GM19240 (cell line): Measurements from ENCODE around the gene KSR1.
"Not testable (repeated sequence)": the region's sequence is repeated elsewhere in the genome, so short reads cannot be mapped to it uniquely, and the experiment has no call there.

Experiments used
- DNase-seq: peaks from one replicate; pipeline ENCODE4 v3.0.0; 2011; ENCODE audit warnings: low spot score; ENCODE audit not compliant: insufficient read length

KSR1 gene

DNA sequence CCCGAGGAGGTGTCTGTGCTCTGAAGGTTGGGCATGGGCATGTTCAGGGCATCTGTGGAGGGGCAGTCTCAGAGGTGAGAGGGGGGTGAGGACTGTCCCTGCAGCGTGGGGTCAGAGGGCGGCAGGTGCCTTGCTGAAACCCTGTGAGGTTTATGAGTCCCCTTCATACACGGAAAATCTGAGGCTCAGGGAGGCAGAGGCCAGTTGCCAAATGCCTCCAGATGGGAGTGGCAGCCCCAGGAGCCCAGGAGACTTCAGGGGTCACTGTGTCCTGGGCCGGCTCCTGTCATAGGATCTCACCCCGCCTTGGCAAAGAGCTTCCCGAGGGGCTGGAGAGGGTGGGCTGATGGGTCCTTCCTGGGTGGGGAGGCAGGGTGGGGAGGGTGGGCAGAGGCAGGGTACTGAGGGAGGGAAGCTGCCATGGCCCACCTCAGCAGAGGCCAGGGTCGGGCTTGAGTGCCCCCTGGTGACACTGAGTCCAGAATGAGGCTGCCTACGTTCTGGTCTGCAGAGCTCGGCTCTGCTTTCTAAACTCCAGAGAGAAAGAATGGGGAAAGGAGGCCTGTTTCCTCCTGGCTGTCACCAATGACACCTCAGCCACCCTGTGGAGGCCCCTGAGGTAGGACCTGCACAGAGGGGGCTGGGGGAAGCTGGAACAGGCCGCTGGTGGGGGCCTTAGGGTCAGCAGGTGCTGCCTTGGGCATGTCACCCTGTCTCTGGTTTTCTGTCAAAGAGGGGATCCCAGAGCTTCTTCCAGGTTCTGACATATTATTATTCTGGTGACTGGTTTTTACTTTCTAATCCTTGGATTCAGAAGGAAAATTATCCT, 175.9 kb downstream of the KSR1 start:
- no peak for DNase-seq

GRCh38 chr17:27632766-27633165, 176.5 kb downstream of the KSR1 start:
- not testable (repeated sequence) for DNase-seq

DNA sequence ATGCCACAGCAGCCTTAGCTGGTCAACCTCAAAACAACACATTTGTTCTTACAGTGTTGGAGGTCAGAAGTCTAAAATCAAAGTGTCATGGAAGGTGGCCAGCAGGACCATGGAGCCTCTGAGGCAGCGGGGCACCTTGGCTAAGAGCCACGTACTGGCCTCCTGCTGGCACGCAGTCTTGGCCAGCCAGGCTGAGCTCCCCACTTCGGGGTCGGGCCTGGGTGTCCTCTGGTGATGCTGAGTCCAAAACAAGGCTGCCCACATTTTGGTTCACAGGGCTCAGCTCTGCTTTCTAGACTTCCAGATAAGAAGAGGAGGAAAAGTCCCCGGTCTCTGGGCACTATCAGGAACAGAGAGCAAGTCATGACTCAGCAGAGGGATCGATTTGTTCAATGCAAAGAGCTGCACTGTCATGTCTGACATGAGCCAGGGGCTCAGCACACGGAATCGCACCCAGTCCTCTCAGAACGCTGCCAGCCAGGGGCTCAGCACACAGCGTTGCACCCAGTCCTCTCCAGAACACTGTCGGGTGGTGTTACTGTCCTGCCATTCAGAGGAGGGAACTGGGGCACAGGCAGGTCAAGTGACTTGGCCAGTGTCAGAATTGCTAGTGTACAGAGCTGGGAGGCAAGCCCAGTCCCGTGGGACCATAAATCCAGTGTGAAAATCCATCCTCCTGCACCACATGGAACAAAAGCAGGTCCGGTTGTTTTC, 177.2 kb downstream of the KSR1 start:
- DNase-seq = no peak

DNA sequence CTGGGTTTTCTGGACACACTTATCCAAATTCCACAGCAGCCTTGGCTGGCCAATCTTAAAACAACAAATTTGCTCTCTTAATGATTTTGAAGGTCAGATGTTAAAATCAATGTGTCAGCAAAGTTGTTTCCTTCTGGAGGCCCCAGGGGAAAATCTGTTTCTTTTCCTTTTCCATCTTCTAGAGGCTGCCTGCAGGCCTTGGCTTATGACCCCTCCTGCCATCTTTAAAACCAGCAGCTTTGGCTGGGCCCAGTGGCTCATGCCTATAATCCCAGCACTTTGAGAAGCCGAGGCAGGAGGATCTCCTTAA, 177.7 kb downstream of the KSR1 start:
- no peak for DNase-seq

- no peak for DNase-seq
These were observed 178.5 kb downstream of the KSR1 start for GRCh38 chr17:27634776-27635175.

DNA sequence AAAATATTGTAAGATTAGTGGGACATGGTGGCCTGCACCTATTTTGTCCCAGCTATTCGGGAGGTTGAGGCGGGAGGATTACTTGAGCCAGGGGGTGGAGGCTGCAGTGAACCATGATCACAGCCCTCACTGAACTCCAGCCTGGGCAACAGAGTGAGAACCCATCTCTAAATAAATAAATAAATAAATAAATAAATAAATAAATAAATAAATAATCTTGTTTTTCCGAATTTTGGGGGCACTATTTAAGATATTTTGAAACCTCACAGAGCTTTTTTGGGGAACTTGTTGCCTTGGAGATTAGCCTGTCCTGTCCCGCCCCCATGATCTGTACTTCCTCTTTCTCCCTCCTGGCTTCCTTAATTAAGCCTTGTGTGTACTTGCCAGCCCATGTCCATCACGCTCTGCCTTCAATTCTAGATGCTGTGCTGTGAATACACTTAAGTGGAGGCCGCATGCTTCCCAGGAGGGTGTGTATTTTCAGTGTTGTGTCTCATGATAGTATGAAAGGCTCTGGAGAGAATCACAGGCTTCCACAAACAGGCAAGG, 179.1 kb downstream of the KSR1 start:
- DNase-seq = no peak

- not testable (repeated sequence) for DNase-seq
These were observed 179.8 kb downstream of the KSR1 start for GRCh38 chr17:27636005-27636520.

- not testable (repeated sequence) for DNase-seq
These were observed 181.6 kb downstream of the KSR1 start for GRCh38 chr17:27637818-27638217.

GRCh38 chr17:27638415-27638914, 182.2 kb downstream of the KSR1 start:
- DNase-seq = not testable (repeated sequence)

DNA sequence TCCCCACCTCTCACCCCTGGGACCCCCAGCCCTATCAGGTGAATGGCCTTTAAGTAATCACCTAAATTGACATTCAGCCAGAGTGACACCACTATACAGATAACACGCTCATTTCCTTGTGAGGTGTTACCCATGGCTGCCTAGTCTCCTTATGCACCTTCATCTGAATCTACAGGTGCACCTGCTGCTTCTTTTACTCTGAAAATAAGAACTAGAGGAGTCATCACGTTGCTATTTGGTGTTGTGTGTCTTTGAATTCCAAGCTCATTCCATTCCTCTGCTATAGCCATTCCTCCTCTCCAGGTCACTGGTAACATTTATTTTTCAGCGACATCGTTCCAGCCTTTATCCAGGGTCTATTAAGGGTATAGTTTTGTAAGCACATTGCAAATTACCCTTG, 184.5 kb downstream of the KSR1 start:
- no peak for DNase-seq

DNA sequence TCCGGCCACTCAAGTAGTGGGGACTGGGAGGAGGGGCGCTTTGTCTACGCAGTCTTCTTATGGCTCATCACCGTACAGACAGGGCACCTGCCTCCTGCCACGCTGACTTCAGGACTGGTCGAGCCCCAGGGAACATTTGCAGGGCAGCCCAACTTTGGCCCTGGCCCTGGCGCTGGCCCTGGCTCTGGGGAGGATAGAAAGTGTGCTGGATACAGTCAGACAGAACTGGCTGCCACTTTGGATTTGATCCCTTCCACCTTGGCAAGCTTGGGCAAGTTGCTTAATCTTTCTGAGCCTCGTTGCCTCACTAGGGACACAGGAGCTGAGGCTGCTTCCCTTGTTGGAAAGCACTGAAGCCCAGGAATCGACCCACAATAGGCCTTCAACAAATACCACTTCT, 188.3 kb downstream of the KSR1 start:
- no peak for DNase-seq

DNA sequence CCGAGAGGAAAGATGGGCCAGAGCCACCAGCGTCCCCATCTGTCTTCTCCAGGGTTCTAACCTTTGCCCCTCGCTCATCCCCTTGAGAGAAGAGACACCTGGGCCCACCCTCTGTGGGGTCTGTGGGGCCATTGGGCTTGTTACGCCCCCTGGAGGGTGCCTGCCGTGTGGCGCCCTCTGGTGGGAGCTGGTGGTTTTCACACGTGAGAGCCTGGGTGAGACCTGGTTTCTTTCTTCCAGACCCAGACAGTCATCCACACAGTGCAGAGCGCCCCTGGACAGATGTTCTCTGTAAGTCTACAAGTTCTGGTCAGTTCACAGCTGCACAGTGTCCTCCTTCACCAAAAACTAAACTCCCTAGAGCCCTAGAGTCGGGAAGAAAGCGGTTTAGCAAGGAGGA, 189.4 kb downstream of the KSR1 start:
- DNase-seq = not testable (repeated sequence)

DNA sequence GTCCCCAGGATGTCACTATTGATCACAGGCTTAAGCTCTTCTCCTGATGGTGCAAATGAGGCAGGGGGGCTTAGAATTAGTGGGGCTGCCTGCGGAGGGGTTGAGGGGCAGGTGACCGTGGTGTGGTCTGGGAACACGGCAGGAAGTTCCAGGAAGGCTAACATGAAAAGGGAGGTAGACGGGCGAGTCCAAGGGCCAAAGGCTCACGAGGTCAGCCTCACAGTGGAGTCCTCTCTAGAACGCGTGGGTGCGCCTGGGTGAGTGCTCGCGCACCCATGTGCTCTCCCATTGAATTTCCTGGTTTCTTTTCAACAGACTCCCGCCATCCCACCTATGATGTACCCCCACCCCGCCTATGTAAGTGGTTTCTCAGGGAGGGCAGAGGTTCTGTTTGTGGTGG, 190.0 kb downstream of the KSR1 start:
- no peak for DNase-seq

DNA sequence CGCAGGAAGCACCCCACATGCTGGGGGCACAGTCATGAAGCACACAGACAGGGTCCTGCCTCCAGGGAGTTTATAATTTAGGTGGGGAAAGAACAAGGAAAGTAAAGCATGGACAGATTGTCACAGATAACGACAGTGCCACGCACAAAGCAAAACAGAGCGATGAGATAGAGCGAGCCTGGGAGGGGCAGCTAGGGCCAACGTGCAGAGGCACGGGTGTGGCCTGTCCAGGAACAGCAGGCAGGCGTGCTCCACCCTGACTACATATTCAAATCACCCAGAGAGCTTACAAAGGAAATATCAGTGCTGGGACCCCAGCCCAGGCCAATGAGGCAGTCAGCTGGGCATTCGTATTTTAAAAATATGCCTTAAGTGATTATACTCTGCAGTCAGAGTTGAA, 191.5 kb downstream of the KSR1 start:
- DNase-seq = no peak

- not testable (repeated sequence) for DNase-seq
These were observed 192.9 kb downstream of the KSR1 start for GRCh38 chr17:27649111-27649571.

DNA sequence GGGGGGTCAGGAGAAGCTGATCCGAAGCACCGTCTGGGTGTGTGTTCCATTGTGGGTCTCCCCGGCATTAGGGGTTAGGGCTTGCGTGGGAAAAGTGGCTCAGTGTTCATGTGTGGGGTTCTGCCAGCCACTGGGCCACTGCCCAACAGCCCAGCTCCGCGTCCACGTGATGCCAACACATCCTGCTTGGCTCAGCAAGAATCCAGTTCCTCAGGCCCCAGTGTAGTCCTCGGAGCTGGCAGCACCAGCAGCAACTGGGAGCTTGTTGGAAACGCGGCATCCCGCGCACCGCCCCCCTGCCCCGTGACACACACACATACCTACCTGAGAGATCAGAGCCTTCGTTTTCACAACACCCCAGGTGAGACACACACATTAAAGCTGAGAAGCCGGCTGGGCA, 193.7 kb downstream of the KSR1 start:
- DNase-seq = no peak

DNA sequence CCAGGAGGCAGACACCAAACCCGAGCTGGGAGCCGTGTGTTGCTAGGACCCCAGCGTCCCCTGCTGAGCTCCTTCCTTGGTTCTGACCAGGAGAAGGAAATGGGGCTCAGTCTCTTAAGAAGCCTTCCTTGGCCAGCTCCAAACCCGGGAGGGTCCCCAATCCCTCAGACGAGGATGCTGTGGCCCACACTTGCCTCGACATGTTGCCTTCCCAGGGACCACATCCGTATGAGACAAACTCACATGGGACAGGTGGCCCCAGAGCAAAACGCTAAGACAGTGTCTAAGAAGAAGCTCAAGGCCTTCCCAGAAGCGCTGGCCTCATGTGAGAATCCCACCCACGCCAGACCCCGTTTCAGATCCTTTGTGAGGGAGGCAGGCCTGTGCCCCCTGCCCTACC, 194.6 kb downstream of the KSR1 start:
- DNase-seq = no peak

GRCh38 chr17:27651411-27652345, 195.4 kb downstream of the KSR1 start:
- DNase-seq = no peak

- DNase-seq = not testable (repeated sequence)
These were observed 197.3 kb downstream of the KSR1 start for GRCh38 chr17:27653449-27653971.

DNA sequence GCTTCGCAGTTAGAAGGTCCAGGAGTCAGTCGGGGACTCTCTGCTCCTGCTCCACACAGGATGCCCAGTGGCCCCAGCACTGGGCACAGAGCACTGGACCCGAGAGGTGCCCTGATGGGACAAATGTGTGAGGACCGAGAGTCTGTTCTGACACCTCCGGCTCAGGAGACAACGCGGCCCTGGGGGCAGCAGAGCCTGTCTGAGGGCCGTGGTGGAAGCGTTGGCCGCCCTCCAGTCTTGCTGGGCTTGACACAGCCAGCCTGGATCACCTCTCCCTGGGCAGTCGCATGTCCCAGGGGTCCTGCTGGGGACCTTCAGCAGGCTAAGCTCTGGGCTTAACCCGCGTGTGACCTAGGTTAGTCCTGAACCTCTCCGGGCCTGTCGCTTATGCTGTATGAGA, 197.9 kb downstream of the KSR1 start:
- DNase-seq = no peak
